ENCODE results near the gene ABL2.

GRCh38 chr1:179128520-179128919, 101.0 kb downstream of the ABL2 start:
- TF ChIP-seq CBX5 (IDR thresholded peaks at IDR 0.05; ENCODE audit: borderline replicate concordance, low read depth) (no peak), FOXJ3 (CRISPR knock-in tag; IDR thresholded peaks at IDR 0.05) (no peak), TGIF2 (CRISPR knock-in tag; IDR thresholded peaks at IDR 0.05) (no peak), MTA3 (IDR thresholded peaks at IDR 0.05; ENCODE audit: borderline replicate concordance) (no peak), HDAC6 (IDR thresholded peaks at IDR 0.05; ENCODE audit: low read depth, low read length) (no peak), ZBTB8A (IDR thresholded peaks at IDR 0.05; ENCODE audit: partially characterized antibody) (no peak), THRB (CRISPR knock-in tag; conservative IDR thresholded peaks at IDR 0.05) (no peak), LARP7 (IDR thresholded peaks at IDR 0.05) (no peak), RAD21 (CRISPR knock-in tag; conservative IDR thresholded peaks at IDR 0.05 in 1 of 2, IDR thresholded peaks at IDR 0.05 in 1 of 2) (no peak), SAFB2 (IDR thresholded peaks at IDR 0.05; ENCODE audit: borderline replicate concordance, low read depth, low read length, severe bottlenecking) (no peak), ZNF699 (CRISPR knock-in tag; IDR thresholded peaks at IDR 0.05; ENCODE audit: insufficient replicate concordance) (no peak)
- TF ChIP-seq, protein P1, sequence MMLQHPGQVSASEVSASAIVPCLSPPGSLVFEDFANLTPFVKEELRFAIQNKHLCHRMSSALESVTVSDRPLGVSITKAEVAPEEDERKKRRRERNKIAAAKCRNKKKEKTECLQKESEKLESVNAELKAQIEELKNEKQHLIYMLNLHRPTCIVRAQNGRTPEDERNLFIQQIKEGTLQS (IDR thresholded peaks at IDR 0.05), result no peak
- TF ChIP-seq, protein P1 (CRISPR knock-in tag; conservative IDR thresholded peaks at IDR 0.05), result no peak
- TF ChIP-seq, protein P2, sequence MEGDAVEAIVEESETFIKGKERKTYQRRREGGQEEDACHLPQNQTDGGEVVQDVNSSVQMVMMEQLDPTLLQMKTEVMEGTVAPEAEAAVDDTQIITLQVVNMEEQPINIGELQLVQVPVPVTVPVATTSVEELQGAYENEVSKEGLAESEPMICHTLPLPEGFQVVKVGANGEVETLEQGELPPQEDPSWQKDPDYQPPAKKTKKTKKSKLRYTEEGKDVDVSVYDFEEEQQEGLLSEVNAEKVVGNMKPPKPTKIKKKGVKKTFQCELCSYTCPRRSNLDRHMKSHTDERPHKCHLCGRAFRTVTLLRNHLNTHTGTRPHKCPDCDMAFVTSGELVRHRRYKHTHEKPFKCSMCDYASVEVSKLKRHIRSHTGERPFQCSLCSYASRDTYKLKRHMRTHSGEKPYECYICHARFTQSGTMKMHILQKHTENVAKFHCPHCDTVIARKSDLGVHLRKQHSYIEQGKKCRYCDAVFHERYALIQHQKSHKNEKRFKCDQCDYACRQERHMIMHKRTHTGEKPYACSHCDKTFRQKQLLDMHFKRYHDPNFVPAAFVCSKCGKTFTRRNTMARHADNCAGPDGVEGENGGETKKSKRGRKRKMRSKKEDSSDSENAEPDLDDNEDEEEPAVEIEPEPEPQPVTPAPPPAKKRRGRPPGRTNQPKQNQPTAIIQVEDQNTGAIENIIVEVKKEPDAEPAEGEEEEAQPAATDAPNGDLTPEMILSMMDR (IDR thresholded peaks at IDR 0.05 in 2 of 3, conservative IDR thresholded peaks at IDR 0.05 in 1 of 3; ENCODE audit: insufficient read depth in 2 of 3, low read depth in 1 of 3, low read length in 3 of 3), result no peak
